Tibial artery (tissue), 4 donors: Measurements from ENCODE around the gene MC4R.
"Not testable (repeated sequence)": the region's sequence is repeated elsewhere in the genome, so short reads cannot be mapped to it uniquely, and the experiment has no call there.

Experiments used
- DNase-seq, 2 donors: peaks; one replicate each; pipeline ENCODE4 v3.0.0-alpha.2; 2019
- H3K27ac ChIP-seq, 2 donors: fragments of 200-600 bp; sonication (generic) in 1 of 2; 1 replicate in 1 of 2; 2 replicates in 1 of 2; pipeline ENCODE4 v1.5.1; 2018 to 2019; ENCODE audit warnings: mild to moderate bottlenecking in 1 of 2
- H3K27me3 ChIP-seq, 2 donors: fragments of 200-600 bp; sonication (generic) in 1 of 2; one replicate each; pipeline versions ENCODE4 v1.5.1 to v1.6.0; 2016 to 2019
- H3K36me3 ChIP-seq, 3 donors: fragments of 200-600 bp; sonication (generic) in 2 of 3; one replicate each; pipeline ENCODE4 v1.5.1; 2016 to 2019; ENCODE audit warnings: mild to moderate bottlenecking in 2 of 3
- H3K4me1 ChIP-seq, 4 donors: fragments of 200-600 bp; sonication (generic) in 2 of 4; 1 replicate in 3 of 4; 2 replicates in 1 of 4; pipeline ENCODE4 v1.5.1; 2016 to 2019
- H3K4me3 ChIP-seq, 2 donors: fragments of 200-600 bp; sonication (generic) in 1 of 2; 1 replicate in 1 of 2; 2 replicates in 1 of 2; pipeline ENCODE4 v1.5.1; 2018 to 2019; ENCODE audit warnings: mild to moderate bottlenecking in 2 of 2
- H3K9me3 ChIP-seq, 3 donors: fragments of 200-600 bp; sonication (generic) in 1 of 3; one replicate each; pipeline ENCODE4 v1.5.1; 2016 to 2019
- intact Hi-C: fragments of 100-400 bp; cut with DNase I; formaldehyde crosslinking; loops from one replicate; pipeline ENCODE4 v1.15.0; 2023; ENCODE audit warnings: low total_unique reads
- TF ChIP-seq, protein P1 (sequence below), 2 experiments: fragments of 200-600 bp in 1 of 2; fragments of 450-650 bp in 1 of 2; IDR thresholded peaks; one replicate each; pipeline ENCODE4 v1.5.1; 2017 to 2019; ENCODE audit warnings: antibody characterized with exemption in 2 of 2, mild to moderate bottlenecking in 1 of 2, moderate library complexity in 1 of 2

Gene MC4R

GRCh38 chr18:60372596-60372995, at the start of gene MC4R:
Gene MC4R, minus strand, starts transcription at chr18:60372775. Its CDS starts 426 bp downstream, at chr18:60372349.
- intact Hi-C loops, result no loop called here
- DNase-seq, result no peak
- Histone ChIP-seq H3K27me3 (no peaks in the 10 kb centered on the region), H3K9me3 (no peaks in the 10 kb centered on the region), H3K36me3 (no peaks in the 10 kb centered on the region), H3K4me1 (peaks cover 0 to 3% (median 0%) of the 10 kb centered on the region in 4 donors), H3K27ac (no peak within 1 kb of the TSS), H3K4me3 (no peak within 1 kb of the TSS)
- TF ChIP-seq, protein P1, sequence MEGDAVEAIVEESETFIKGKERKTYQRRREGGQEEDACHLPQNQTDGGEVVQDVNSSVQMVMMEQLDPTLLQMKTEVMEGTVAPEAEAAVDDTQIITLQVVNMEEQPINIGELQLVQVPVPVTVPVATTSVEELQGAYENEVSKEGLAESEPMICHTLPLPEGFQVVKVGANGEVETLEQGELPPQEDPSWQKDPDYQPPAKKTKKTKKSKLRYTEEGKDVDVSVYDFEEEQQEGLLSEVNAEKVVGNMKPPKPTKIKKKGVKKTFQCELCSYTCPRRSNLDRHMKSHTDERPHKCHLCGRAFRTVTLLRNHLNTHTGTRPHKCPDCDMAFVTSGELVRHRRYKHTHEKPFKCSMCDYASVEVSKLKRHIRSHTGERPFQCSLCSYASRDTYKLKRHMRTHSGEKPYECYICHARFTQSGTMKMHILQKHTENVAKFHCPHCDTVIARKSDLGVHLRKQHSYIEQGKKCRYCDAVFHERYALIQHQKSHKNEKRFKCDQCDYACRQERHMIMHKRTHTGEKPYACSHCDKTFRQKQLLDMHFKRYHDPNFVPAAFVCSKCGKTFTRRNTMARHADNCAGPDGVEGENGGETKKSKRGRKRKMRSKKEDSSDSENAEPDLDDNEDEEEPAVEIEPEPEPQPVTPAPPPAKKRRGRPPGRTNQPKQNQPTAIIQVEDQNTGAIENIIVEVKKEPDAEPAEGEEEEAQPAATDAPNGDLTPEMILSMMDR (IDR thresholded peaks at IDR 0.05), result no peak

DNA sequence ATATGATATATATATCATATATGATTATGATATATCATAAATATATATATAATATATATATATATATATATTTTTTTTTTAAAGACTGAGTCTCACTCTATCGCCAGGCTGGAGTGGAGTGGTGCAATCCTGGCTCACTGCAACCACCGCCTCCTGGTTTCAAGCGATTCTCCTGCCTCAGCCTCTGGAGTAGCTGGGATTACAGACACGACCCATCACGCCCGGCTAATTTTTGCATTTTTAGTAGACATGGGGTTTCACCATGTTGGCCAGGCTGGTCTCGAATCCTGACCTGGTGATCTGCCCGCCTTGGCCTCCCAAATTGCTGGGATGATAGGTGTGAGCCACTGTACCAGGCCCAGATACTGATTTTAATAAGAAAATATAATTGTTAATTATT, 49.7 kb upstream of the MC4R start:
- H3K27me3 ChIP-seq, H3K36me3 ChIP-seq, DNase-seq, H3K4me1 ChIP-seq, H3K9me3 ChIP-seq, H3K27ac ChIP-seq, intact Hi-C loops, H3K4me3 ChIP-seq: not testable (repeated sequence)

GRCh38 chr18:60421356-60422118, 49.0 kb upstream of the MC4R start:
- Histone ChIP-seq H3K9me3 (no peaks in the 10 kb centered on the region), H3K4me3 (no peak overlapping the region), H3K4me1 (no peaks in the 10 kb centered on the region), H3K27ac (no peak overlapping the region), H3K36me3 (no peaks in the 10 kb centered on the region), H3K27me3 (no peaks in the 10 kb centered on the region)
- intact Hi-C loops, result no loop called here
- TF ChIP-seq, protein P1 (IDR thresholded peaks at IDR 0.05), result no peak
- no peak for DNase-seq

DNA sequence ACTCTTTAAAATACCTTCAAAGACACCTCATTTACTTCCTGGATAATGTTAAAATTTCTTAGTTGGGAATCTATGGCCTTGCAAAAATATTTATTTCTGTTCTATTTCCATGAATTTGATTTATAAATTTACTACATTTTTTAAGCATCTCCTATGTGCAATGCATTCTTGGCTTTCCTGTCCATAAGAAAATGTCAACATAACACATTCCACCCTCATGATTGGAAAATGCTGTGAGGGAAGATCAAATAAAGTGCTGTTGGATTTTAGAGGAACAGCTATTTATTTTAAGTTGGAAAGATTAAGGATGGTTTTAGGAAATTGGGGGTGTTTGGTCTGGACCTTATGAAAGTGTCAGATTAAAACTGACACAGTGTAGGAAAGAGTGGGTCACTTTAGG, 45.4 kb upstream of the MC4R start:
- TF ChIP-seq, protein P1 (IDR thresholded peaks at IDR 0.05), result no peak
- H3K36me3 ChIP-seq, result no peaks in the 10 kb centered on the region
- no peak overlapping the region for H3K27ac ChIP-seq
- DNase-seq, result no peak
- intact Hi-C loops, result no loop called here
- no peaks in the 10 kb centered on the region for H3K9me3 ChIP-seq
- no peaks in the 10 kb centered on the region for H3K27me3 ChIP-seq
- H3K4me1 ChIP-seq, result no peaks in the 10 kb centered on the region
- H3K4me3 ChIP-seq, result no peak overlapping the region

DNA sequence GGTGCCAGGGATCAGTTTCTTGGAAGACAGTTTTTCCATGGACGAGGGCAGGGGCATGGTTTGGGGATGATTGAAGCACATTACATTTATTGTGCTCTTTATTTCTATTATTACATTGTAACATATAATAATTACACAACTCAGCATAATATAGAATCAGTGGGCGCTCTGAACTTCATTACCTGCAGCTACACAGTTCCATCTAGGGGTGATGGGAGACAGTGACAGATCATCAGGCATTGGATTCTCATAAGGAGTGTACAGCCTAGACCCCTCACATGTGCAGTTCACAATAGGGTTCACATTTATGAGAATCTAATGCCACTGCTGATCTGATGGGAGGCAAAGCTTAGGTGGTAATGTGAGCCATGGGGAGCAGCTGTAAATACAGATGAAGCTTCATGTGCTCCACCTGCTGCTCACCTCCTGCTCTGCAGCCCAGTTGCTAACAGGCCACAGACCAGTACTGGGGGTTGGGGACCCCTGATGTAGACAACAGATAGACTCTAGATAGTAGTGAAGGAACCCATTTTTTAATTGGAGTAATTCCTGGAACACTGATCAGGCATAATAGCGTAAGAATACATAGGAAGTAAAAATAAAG, 41.5 kb upstream of the MC4R start:
- Histone ChIP-seq H3K9me3 (no peaks in the 10 kb centered on the region), H3K27me3 (no peaks in the 10 kb centered on the region), H3K36me3 (no peaks in the 10 kb centered on the region), H3K27ac (no peak overlapping the region), H3K4me1 (no peaks in the 10 kb centered on the region), H3K4me3 (no peak overlapping the region)
- TF ChIP-seq, protein P1 (IDR thresholded peaks at IDR 0.05), result no peak
- intact Hi-C loops, result no loop called here
- no peak for DNase-seq

DNA sequence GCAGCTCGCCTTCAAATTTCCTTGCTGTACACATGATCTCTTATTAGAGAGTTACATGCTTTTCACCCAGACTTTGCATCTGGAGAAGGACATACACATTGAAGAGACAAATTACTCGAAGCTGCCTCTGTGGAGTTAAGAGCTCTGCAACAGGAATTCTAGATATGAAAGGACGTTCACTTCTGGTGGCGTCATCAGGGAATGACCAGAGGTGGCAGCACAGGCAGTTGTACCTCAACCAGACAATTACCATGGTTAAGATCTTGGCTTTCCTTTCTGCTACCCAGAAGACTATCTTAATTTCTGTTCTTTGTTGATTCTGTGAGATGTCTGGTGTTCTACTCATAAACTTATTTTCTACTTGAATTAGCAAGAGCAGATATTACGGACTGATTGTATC, 39.1 kb upstream of the MC4R start:
- TF ChIP-seq, protein P1 (IDR thresholded peaks at IDR 0.05), result no peak
- H3K4me1 ChIP-seq, result no peaks in the 10 kb centered on the region
- no peak overlapping the region for H3K4me3 ChIP-seq
- no peak overlapping the region for H3K27ac ChIP-seq
- no peaks in the 10 kb centered on the region for H3K27me3 ChIP-seq
- intact Hi-C loops, result no loop called here
- no peaks in the 10 kb centered on the region for H3K9me3 ChIP-seq
- H3K36me3 ChIP-seq, result no peaks in the 10 kb centered on the region
- DNase-seq, result no peak
